GM23338 (cell line): ENCODE data around the gene MYO3B. TPM values are rescaled to one million over a fixed set of nuclear protein-coding genes. Genes with fewer than 3 reads are reported as not detected.

Experiments used
- ATAC-seq: fragments of 200-7000 bp; cut with Tn5 transposase; 3 replicates; pipeline ENCODE4 v1.9.1; 2020
- DNase-seq: peaks from one replicate; pipeline ENCODE4 v3.0.0-alpha.2; 2015; ENCODE audit warnings: low spot score
- H2AFZ ChIP-seq: fragments of 200-600 bp; sonication (generic); 2 replicates; pipeline ENCODE4 v1.8.0; 2016; ENCODE audit warnings: antibody characterized with exemption, mild to moderate bottlenecking, moderate library complexity
- H3F3A ChIP-seq: fragments of 200-600 bp; sonication (generic); replicated peaks from 2 replicates; pipeline ENCODE4 v1.8.0; 2017; ENCODE audit warnings: antibody characterized with exemption, mixed run types, low read depth
- H3K27ac ChIP-seq: fragments of 200-600 bp; sonication (generic); 2 replicates; pipeline ENCODE4 v1.6.1; 2016; ENCODE audit warnings: low read depth
- H3K27me3 ChIP-seq: fragments of 200-600 bp; sonication (generic); 2 replicates; pipeline ENCODE4 v1.8.0; 2016; ENCODE audit warnings: mild to moderate bottlenecking, mixed run types, moderate library complexity; ENCODE audit not compliant: insufficient read depth
- H3K36me3 ChIP-seq: fragments of 200-600 bp; sonication (generic); 2 replicates; pipeline ENCODE4 v1.8.0; 2016; ENCODE audit warnings: mild to moderate bottlenecking; ENCODE audit not compliant: insufficient read depth
- H3K4me1 ChIP-seq: fragments of 200-600 bp; sonication (generic); 2 replicates; pipeline ENCODE4 v1.8.0; 2016; ENCODE audit warnings: mild to moderate bottlenecking, moderate library complexity; ENCODE audit not compliant: insufficient read depth
- H3K4me2 ChIP-seq: fragments of 200-600 bp; sonication (generic); 2 replicates; pipeline ENCODE4 v1.7.1; 2017; ENCODE audit warnings: mixed run types
- H3K4me3 ChIP-seq: fragments of 200-600 bp; sonication (generic); 2 replicates; pipeline ENCODE4 v1.6.1; 2016; ENCODE audit warnings: mixed run types
- H3K79me2 ChIP-seq: fragments of 200-600 bp; sonication (generic); replicated peaks from 2 replicates; pipeline ENCODE4 v1.8.0; 2017; ENCODE audit warnings: mild to moderate bottlenecking; ENCODE audit not compliant: insufficient read depth
- H3K9me2 ChIP-seq: fragments of 200-600 bp; sonication (generic); 2 replicates; pipeline ENCODE4 v1.8.0; 2017; ENCODE audit not compliant: insufficient read depth
- H4K20me1 ChIP-seq: fragments of 200-600 bp; sonication (generic); replicated peaks from 2 replicates; pipeline ENCODE4 v1.8.0; 2017; ENCODE audit warnings: mild to moderate bottlenecking; ENCODE audit not compliant: insufficient read depth
- H3K27ac Mint-ChIP-seq: 2 replicates; pipeline ENCODE4 v1.8.0; 2020; ENCODE audit warnings: inconsistent platforms, mild to moderate bottlenecking, moderate library complexity, mixed read lengths
- H3K27me3 Mint-ChIP-seq: 3 replicates; pipeline ENCODE4 v1.8.0; 2022; ENCODE audit warnings: low read depth, mild to moderate bottlenecking, moderate library complexity, mixed read lengths, inconsistent platforms; ENCODE audit not compliant: insufficient read depth, poor library complexity
- H3K36me3 Mint-ChIP-seq: 3 replicates; pipeline ENCODE4 v1.8.0; 2021; ENCODE audit warnings: low read depth, mild to moderate bottlenecking, inconsistent platforms, moderate library complexity, mixed read lengths
- H3K4me1 Mint-ChIP-seq: 3 replicates; pipeline ENCODE4 v1.8.0; 2020; ENCODE audit warnings: mild to moderate bottlenecking, inconsistent platforms, mixed read lengths
- H3K4me3 Mint-ChIP-seq: 3 replicates; pipeline ENCODE4 v1.8.0; 2021; ENCODE audit warnings: moderate library complexity, mild to moderate bottlenecking, inconsistent platforms, mixed read lengths
- H3K9me3 Mint-ChIP-seq: 3 replicates; pipeline ENCODE4 v1.8.0; 2020; ENCODE audit warnings: moderate library complexity, mild to moderate bottlenecking, inconsistent platforms, mixed read lengths
- CREB1 ChIP-seq: fragments of 250-450 bp; sonication (Bioruptor Pico); IDR thresholded peaks from 2 replicates; pipeline ENCODE4 v1.5.0; 2020; ENCODE audit warnings: low read depth, mild to moderate bottlenecking, moderate library complexity
- EZH2phosphoT487 ChIP-seq: fragments of 200-600 bp; sonication (generic); IDR thresholded peaks from one replicate; pipeline ENCODE4 v1.8.1; 2018; ENCODE audit warnings: antibody characterized with exemption; ENCODE audit not compliant: unreplicated experiment
- NANOG ChIP-seq: IDR thresholded peaks from 2 replicates; pipeline ENCODE4 v1.6.1; 2016; ENCODE audit warnings: antibody characterized with exemption, borderline replicate concordance
- STAT1 ChIP-seq: IDR thresholded peaks from one replicate; pipeline ENCODE4 v1.6.1; 2016; ENCODE audit warnings: antibody characterized with exemption; ENCODE audit not compliant: unreplicated experiment
- ZNF114 ChIP-seq: fragments of 250-450 bp; sonication (Bioruptor Pico); IDR thresholded peaks from 2 replicates; pipeline ENCODE4 v1.5.0; 2020; ENCODE audit warnings: mild to moderate bottlenecking, moderate library complexity
- ZNF331 ChIP-seq: fragments of 250-450 bp; sonication (Bioruptor Pico); IDR thresholded peaks from 2 replicates; pipeline ENCODE4 v1.5.0; 2020; ENCODE audit warnings: low read depth, mild to moderate bottlenecking, moderate library complexity
- polyA plus RNA-seq: library from polyadenylated mRNA; unstranded; fragments of >200 nt; fragmentation: Nextera tagmentation; extraction: Ambion mirVana; gene quantifications from 2 replicates; pipeline ENCODE4 v1.2.1, GENCODE V29; 2016
- total RNA-seq: library from RNA; depleted of rRNA; stranded (reverse); fragments of >200 nt; shearing (Covaris generic); gene quantifications from 2 replicates; pipeline ENCODE4 v1.2.3, GENCODE V29; 2014
- TF ChIP-seq, protein P1 (sequence below): IDR thresholded peaks from 2 replicates; pipeline ENCODE4 v1.6.1; 2016; ENCODE audit warnings: antibody characterized with exemption
- TF ChIP-seq, protein P2 (sequence below): IDR thresholded peaks from one replicate; pipeline ENCODE4 v1.6.1; 2018; ENCODE audit warnings: antibody characterized with exemption; ENCODE audit not compliant: unreplicated experiment
- TF ChIP-seq, protein P3 (sequence below), 2 experiments: fragments of 200-600 bp in 1 of 2; sonication (generic) in 1 of 2; conservative IDR thresholded peaks; 2 replicates each; pipeline versions ENCODE4 v1.5.1 to v1.6.1; 2016 to 2017; ENCODE audit warnings: antibody characterized with exemption in 2 of 2, low read depth in 2 of 2, mild to moderate bottlenecking in 2 of 2, moderate library complexity in 1 of 2

Gene MYO3B
- total and polyA plus RNA-seq, 2 experiments from 2014 or later = 0.42 TPM; not detected in 1

DNA sequence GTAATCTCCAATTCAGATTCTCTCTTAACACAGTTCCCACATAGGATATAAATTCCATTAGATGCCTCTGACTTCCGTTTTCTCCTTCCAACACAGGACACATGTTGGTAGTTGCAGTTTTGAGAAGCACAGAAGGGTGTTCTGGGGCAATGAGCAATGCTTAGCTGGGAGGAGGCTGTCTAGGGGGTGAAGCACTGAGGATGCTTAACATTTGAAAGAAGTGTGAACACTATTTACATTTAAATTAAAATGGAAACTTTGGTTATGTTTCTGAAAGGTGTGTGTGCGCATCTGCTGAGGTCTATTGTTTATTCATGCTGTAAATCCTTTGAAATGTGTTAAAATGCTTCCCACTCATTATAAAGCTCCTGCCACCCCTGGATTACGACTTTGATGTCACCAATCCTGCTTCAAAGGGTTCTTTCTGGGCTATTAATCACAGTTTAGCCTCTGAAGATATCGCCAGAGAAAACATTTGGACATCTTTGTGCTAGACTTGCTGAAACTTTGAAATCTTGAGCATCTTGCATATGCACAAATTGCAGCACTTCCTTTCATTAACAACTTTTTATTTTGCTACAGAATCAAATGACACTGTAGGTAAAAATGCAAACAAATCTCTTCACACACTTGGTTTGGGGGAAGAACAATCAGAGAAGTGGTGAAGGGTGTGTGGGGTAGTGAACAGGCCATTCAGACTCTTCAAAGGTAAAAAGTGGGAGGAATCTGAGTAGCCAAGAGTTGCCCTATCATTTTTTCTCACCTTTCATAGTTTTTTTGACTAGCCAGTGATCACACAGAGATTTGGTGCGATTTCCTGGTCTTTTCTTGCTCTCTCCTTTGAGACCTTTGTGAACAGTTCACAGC, 258.4 kb downstream of the MYO3B start:
- Histone ChIP-seq H4K20me1 (no peaks in the 10 kb centered on the region; the same call in 1 of the 2 replicates), H3K4me3 (peak overlapping the region; percentile 34), H2AFZ (no peak overlapping the region), H3K27me3 (peaks cover 39% of the 10 kb centered on the region), H3K36me3 (no peaks in the 10 kb centered on the region), H3F3A (no peaks in the 10 kb centered on the region), H3K4me2 (peak overlapping the region; percentile 64), H3K79me2 (no peaks in the 10 kb centered on the region), H3K9me2 (no peaks in the 10 kb centered on the region), H3K4me1 (peaks cover 31% of the 10 kb centered on the region), H3K27ac (no peak overlapping the region)
- Mint-ChIP-seq H3K4me1 (peaks cover 35% of the 10 kb centered on the region), H3K27ac (no peak overlapping the region), H3K27me3 (peaks cover 12% of the 10 kb centered on the region), H3K9me3 (no peaks in the 10 kb centered on the region), H3K4me3 (peak overlapping the region; percentile 30; the same call in 2 of the 3 replicates), H3K36me3 (no peaks in the 10 kb centered on the region)
- DNase-seq (peak; percentile 30), ATAC-seq (peak; percentile 93)
- TF ChIP-seq NANOG = peak; percentile 88
- TF ChIP-seq CREB1 (CRISPR knock-in tag) = no peak
- TF ChIP-seq, protein P1, sequence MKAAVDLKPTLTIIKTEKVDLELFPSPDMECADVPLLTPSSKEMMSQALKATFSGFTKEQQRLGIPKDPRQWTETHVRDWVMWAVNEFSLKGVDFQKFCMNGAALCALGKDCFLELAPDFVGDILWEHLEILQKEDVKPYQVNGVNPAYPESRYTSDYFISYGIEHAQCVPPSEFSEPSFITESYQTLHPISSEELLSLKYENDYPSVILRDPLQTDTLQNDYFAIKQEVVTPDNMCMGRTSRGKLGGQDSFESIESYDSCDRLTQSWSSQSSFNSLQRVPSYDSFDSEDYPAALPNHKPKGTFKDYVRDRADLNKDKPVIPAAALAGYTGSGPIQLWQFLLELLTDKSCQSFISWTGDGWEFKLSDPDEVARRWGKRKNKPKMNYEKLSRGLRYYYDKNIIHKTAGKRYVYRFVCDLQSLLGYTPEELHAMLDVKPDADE = no peak
- TF ChIP-seq STAT1 = no peak

DNA sequence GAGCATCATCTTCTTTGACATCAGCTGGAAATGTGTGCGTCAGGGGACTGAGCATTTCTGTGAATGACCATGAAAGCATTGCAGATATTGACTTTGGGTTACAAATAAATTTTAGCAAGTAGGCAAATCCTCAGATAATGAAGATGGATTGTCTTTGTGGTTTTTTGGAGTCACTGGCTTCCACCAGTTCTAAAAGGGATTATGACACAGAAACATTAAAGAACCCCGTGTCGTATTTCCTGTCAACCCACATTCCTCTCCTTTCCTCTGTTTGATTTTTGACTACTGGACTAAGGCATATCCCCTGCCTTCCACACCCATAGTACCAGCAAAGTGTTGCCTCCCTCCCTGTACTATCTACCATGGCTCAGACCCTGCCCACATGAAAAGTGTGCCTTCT, 268.1 kb downstream of the MYO3B start:
- no peaks in the 10 kb centered on the region for H4K20me1 ChIP-seq
- no peaks in the 10 kb centered on the region for H3K4me1 Mint-ChIP-seq
- no peaks in the 10 kb centered on the region for H3K9me2 ChIP-seq
- H3K36me3 Mint-ChIP-seq = peaks cover 19% of the 10 kb centered on the region; the same call in 2 of the 3 replicates
- H3K4me3 Mint-ChIP-seq = no peak overlapping the region
- no peak overlapping the region for H2AFZ ChIP-seq
- TF ChIP-seq, protein P2, sequence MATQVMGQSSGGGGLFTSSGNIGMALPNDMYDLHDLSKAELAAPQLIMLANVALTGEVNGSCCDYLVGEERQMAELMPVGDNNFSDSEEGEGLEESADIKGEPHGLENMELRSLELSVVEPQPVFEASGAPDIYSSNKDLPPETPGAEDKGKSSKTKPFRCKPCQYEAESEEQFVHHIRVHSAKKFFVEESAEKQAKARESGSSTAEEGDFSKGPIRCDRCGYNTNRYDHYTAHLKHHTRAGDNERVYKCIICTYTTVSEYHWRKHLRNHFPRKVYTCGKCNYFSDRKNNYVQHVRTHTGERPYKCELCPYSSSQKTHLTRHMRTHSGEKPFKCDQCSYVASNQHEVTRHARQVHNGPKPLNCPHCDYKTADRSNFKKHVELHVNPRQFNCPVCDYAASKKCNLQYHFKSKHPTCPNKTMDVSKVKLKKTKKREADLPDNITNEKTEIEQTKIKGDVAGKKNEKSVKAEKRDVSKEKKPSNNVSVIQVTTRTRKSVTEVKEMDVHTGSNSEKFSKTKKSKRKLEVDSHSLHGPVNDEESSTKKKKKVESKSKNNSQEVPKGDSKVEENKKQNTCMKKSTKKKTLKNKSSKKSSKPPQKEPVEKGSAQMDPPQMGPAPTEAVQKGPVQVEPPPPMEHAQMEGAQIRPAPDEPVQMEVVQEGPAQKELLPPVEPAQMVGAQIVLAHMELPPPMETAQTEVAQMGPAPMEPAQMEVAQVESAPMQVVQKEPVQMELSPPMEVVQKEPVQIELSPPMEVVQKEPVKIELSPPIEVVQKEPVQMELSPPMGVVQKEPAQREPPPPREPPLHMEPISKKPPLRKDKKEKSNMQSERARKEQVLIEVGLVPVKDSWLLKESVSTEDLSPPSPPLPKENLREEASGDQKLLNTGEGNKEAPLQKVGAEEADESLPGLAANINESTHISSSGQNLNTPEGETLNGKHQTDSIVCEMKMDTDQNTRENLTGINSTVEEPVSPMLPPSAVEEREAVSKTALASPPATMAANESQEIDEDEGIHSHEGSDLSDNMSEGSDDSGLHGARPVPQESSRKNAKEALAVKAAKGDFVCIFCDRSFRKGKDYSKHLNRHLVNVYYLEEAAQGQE = no peak
- TF ChIP-seq, protein P1 = no peak
- TF ChIP-seq ZNF331 (CRISPR knock-in tag) = no peak
- TF ChIP-seq, protein P3, sequence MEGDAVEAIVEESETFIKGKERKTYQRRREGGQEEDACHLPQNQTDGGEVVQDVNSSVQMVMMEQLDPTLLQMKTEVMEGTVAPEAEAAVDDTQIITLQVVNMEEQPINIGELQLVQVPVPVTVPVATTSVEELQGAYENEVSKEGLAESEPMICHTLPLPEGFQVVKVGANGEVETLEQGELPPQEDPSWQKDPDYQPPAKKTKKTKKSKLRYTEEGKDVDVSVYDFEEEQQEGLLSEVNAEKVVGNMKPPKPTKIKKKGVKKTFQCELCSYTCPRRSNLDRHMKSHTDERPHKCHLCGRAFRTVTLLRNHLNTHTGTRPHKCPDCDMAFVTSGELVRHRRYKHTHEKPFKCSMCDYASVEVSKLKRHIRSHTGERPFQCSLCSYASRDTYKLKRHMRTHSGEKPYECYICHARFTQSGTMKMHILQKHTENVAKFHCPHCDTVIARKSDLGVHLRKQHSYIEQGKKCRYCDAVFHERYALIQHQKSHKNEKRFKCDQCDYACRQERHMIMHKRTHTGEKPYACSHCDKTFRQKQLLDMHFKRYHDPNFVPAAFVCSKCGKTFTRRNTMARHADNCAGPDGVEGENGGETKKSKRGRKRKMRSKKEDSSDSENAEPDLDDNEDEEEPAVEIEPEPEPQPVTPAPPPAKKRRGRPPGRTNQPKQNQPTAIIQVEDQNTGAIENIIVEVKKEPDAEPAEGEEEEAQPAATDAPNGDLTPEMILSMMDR (conservative IDR thresholded peaks at IDR 0.05; ENCODE audit: low read depth in 2 of 2) = no peak
- no peak for TF ChIP-seq EZH2phosphoT487
- TF ChIP-seq ZNF114 (CRISPR knock-in tag) = no peak
- no peak for TF ChIP-seq STAT1
- H3K9me3 Mint-ChIP-seq = peaks cover 33% of the 10 kb centered on the region
- H3K27ac Mint-ChIP-seq = no peak overlapping the region
- DNase-seq = no peak
- no peaks in the 10 kb centered on the region for H3K27me3 ChIP-seq
- peaks cover 2% of the 10 kb centered on the region for H3K27me3 Mint-ChIP-seq
- H3K36me3 ChIP-seq = peaks cover 12% of the 10 kb centered on the region
- no peaks in the 10 kb centered on the region for H3K79me2 ChIP-seq
- no peak overlapping the region for H3K4me2 ChIP-seq
- H3F3A ChIP-seq = no peaks in the 10 kb centered on the region
- ATAC-seq = no peak
- no peak overlapping the region for H3K27ac ChIP-seq
- H3K4me3 ChIP-seq = no peak overlapping the region
- H3K4me1 ChIP-seq = no peaks in the 10 kb centered on the region
